Measurements from ENCODE around the gene IBTK.
A peak's percentile ranks its signal among the peaks of the same experiment; 100 is the strongest.
"Not testable (repeated sequence)": the region's sequence is repeated elsewhere in the genome, so short reads cannot be mapped to it uniquely, and the experiment has no call there.

Gene IBTK

DNA sequence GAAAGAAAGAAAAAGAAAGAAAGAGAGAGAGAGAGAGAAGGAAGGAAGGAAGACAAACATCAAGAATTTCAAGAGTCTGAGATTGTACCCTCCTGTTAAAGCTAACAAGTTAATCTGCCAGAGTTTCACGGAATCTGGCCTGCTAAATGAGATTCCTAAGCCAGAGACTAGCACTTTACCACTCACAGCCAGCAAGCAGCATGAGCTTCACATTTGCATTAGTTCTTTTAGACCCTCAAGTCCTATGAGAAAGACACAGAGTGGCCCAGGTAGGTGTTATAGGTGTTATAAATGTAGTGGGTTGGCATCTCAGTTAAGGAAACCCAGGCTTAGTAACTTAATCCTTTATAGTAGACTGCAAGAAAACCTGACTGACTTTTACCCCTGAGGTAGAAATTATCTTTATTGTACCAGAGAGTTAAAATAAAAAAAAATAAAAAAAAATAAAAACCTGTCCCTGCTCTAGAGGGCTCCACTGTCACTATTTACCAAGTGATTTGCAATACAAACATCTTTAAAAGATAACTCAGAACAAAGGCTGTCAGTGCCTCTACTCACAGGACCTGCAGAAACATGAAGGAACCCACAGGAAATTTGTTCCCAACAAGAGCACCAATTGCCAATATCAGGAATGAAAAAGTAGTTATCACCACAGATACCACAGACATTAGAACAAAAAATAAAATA, 9.7 kb upstream of the IBTK start:
- no peak overlapping the region for H3K27ac ChIP-seq
- TF ChIP-seq, protein P1, sequence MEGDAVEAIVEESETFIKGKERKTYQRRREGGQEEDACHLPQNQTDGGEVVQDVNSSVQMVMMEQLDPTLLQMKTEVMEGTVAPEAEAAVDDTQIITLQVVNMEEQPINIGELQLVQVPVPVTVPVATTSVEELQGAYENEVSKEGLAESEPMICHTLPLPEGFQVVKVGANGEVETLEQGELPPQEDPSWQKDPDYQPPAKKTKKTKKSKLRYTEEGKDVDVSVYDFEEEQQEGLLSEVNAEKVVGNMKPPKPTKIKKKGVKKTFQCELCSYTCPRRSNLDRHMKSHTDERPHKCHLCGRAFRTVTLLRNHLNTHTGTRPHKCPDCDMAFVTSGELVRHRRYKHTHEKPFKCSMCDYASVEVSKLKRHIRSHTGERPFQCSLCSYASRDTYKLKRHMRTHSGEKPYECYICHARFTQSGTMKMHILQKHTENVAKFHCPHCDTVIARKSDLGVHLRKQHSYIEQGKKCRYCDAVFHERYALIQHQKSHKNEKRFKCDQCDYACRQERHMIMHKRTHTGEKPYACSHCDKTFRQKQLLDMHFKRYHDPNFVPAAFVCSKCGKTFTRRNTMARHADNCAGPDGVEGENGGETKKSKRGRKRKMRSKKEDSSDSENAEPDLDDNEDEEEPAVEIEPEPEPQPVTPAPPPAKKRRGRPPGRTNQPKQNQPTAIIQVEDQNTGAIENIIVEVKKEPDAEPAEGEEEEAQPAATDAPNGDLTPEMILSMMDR (conservative IDR thresholded peaks at IDR 0.05): peak; percentile 51
- no peak for TF ChIP-seq ZFX (IDR thresholded peaks at IDR 0.05)

DNA sequence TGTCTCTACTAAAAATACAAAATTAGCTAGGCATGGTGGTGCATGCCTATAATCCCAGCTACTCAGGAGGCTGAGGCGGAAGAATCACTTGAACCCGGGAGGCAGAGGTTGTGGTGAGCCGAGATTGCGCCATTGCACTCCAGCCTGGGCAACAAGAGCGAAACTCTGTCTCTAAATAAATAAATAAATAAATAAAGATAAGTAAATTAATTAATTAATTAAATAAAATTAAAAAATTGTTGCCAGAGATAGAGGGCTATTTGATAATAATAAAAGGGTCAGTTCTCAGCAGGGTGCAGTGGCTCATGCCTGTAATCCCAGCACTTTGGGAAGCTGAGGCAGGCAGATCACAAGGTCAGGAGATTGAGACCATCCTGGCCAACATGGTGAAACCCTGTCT, 7.2 kb upstream of the IBTK start:
- not testable (repeated sequence) for H3K27ac ChIP-seq

DNA sequence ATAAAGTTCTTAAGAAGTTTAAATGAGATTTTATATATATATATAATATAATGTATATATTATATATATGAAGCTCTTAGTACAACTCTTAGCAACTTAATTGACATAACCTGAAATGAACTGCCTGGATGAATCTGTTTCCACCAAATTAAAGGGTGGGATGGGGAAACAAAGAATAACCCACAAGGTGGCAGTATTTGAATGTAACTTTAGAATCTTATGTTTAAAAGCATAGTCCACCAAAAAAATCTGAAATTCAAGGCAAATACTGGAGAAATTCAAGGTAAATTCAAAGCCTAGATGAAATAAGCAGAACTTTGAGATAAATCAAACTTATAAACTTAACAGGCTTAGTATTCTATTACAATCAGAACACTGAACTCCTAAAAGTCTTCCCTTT, 4.4 kb upstream of the IBTK start:
- TF ChIP-seq ZFX (IDR thresholded peaks at IDR 0.05): no peak
- TF ChIP-seq, protein P1 (conservative IDR thresholded peaks at IDR 0.05): peak; percentile 40
- H3K27ac ChIP-seq: no peak overlapping the region

DNA sequence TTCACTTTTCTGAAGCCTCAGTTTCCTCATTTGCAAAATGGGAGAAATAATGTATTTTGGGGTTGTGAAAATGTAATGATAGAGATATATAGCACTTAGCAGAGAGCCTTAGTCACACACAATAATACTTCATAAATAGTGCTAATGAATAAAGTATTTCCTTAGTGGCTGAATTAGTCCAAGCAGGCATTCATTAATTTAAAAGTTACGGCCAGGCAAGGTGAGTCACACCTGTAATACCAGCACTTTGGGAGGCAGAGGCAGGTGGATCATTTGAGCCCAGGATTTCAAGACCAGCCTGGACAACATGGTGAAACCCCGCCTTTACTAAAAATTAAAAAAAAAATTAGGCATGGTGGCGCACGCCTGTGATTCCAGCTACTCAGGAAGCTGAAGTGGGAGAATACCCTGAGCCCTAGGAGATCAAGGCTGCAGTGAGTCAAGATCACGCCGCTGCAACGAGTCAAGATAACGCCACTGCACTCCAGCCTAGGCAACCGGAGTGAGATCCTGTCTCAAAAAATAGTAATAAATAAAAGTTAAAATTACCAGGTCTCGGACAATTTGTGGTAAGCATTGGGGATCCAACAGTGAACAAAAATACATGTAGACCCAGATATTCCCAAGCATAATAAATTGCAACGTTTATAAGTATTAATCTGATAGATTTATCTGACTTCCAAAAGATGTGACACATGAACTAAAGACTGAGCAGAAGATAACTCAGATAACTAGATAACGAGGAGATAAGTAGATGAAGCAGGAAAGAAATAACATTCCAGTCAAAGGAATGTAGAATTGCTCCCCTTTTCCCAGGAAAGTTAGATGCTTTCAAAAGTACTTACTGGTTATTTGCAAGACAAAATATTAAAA, 2.1 kb upstream of the IBTK start:
- TF ChIP-seq, protein P1 (conservative IDR thresholded peaks at IDR 0.05): no peak
- TF ChIP-seq ZFX (IDR thresholded peaks at IDR 0.05): no peak
- no peak overlapping the region for H3K27ac ChIP-seq

DNA sequence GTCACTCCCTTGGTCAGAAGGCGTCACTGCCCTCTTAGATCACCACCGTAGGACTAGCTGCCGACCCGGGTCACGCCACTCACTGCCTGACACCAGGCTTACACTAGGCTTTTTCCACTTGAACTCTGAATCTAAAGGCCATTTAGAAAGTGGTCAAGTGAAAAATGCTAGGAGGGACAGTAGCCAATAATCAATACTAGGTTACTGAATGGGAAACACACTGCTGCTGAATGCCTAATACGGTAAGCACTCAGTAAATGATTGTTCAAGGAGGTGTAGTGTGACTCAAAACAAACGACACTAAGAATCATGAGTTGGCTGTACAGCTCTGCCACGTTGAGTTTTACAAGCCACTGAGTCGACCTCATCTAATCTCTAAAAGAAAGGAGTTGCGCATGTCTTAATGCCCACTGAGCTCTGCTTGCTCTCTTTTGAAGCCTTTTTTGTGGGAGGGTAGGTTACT, 760 bp upstream of the IBTK start:
- peak overlapping the region; percentile 87 for H3K27ac ChIP-seq

DNA sequence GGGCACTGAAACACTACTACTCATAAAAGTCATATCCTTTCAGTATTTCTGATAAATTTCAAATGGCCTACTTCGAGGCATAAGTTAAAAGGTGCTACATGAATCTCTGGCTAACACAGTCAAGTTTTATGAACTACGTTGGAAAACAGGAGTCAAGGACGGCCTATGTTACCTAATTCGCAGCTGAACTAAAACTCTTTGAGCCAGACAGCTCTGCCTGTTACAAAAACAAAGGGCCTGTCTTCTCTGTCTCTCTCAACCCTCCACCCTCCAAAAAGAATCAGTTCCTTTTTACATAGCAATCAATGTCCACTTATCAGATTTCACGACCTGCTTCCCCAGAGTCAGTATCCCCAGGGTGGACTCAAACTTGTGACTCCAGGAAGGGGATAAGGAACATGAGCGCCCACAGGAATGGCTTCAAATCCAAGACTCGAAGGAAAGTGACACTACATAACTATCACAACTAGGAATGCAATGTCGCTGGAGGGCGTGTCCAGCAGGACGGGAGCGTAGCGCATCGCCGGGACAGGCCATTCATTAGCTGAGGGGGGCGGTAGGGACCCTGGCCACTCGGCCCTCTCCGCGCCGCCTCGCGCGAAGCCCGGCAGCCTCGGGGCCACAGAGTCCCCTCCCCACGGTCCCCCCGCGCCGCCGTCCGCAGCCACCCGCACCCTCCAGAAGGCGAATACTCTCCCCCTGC, 591 bp downstream of the IBTK start:
- peak overlapping the region; percentile 87 for H3K27ac ChIP-seq
- TF ChIP-seq, protein P1 (conservative IDR thresholded peaks at IDR 0.05): no peak
- TF ChIP-seq ZFX (IDR thresholded peaks at IDR 0.05): no peak

More for the DNA sequence above, 760 bp upstream of the IBTK start:
- TF ChIP-seq ZFX (IDR thresholded peaks at IDR 0.05): no peak
- TF ChIP-seq, protein P1 (conservative IDR thresholded peaks at IDR 0.05): no peak

DNA sequence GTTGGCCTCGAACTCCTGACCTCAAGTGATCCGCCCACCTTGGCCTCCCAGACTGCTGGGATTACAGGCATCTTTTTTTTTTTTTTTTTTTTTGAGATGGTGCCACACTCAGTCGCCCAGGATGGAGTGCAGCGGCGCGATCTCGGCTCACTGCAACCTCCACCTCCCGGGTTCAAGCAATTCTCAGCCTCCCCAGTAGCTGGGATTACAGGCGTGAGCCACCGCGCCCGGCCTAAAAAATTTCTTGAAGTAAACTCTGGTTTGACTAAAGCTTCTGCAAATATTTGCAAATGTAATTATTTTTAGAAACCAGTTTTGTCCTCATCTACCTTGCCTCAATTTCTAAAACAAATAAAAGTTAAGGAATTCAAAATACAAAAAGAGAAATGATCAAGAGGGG, 1.2 kb downstream of the IBTK start:
- H3K27ac ChIP-seq: peak overlapping the region; percentile 87; the same call in 1 of the 2 replicates
- TF ChIP-seq ZFX (IDR thresholded peaks at IDR 0.05): no peak
- TF ChIP-seq, protein P1 (conservative IDR thresholded peaks at IDR 0.05): no peak

All from C4-2B (cell line).